GM18868 (cell line): ENCODE results near the gene SUV39H2.
"Not testable (repeated sequence)": the region's sequence is repeated elsewhere in the genome, so short reads cannot be mapped to it uniquely, and the experiment has no call there.

Source experiments
- ATAC-seq: cut with Tn5 transposase; IDR thresholded peaks from one replicate; pipeline ENCODE4 v1.9.1; 2021; ENCODE audit warnings: mild to moderate bottlenecking, moderate library complexity; ENCODE audit not compliant: unreplicated experiment

The SUV39H2 gene

GRCh38 chr10:14926722-14927416 lies 48.2 kb downstream of the SUV39H2 start:
- peak; percentile 100 for ATAC-seq

DNA sequence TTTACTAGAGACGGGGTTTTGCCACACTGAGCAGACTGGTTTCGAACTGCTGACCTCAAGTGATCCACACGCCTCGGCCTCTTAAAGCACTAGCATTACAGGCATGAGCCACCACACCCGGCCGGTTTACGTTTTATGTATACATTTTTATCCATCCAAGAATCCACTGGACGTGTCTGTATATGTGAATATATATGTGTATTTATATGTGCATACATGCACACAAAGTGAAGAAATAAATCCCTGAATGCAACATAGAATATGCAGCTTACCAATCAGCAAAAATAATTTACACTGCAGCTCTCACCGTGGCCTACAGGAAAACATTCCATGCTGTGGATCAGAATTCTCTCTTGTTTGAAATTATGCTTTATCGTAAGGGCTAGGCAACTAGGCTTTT lies 51.9 kb downstream of the SUV39H2 start:
- ATAC-seq = no peak

DNA sequence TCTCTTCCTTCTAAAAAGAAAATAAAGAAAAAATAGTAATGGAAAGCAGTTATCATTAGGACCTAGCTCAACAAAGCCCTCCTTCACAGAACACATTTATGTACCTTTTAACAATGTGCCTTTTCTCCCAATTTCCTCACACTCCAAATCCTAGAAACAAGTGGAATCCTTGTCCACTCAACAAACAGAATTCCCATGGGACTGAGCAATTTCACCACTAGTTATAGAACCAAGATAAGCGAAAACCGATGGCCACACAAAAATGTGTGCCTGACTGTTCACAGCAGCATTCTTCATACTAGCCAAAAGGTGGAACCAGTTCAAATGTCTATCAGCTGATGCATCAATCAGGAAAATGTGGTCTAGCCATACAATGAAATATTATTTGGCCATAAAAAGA lies 57.9 kb downstream of the SUV39H2 start:
- no peak for ATAC-seq

DNA sequence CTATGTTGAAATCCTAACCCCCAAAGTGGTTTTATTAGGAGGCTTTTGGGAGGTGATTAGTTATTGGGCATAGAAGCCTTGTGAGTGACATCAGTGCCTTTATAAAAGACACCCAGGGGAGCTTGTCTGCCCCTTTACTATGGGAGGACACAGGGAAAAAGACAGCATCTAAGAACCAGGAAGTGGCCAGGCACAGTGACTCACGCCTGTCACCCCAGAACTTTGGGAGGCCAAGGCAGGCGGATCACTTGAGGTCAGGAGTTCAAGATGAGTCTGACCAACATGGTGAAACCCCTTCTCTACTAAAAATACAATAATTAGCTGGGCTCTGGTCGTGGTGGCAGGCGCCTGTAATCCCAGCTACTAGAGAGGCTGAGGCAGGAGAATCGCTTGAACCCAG lies 60.3 kb downstream of the SUV39H2 start:
- ATAC-seq = not testable (repeated sequence)

- peak; percentile 85 for ATAC-seq
These were observed 63.7 kb downstream of the SUV39H2 start for GRCh38 chr10:14942147-14942949.

DNA sequence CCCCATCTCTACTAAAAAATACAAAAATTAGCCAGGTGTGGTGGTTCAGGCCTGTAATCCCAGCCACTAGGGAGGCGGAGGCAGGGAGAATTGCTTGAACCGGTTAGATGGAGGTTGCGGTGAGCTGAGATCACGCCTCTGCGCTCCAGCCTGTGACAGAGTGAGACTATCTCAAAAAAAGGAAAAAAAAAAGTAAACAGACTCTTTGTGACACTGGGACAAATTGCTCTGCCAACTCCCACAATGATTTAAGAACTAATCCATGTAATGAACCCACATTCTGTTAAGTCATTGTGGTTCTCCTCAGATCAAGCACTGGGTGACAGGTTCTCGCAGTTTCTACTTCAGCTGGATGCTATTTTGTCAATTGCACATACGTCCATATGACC lies 64.3 kb downstream of the SUV39H2 start:
- ATAC-seq = not testable (repeated sequence)

GRCh38 chr10:14945108-14945507 lies 66.4 kb downstream of the SUV39H2 start:
- ATAC-seq = no peak

GRCh38 chr10:14947268-14947667 lies 68.6 kb downstream of the SUV39H2 start:
- ATAC-seq = no peak

DNA sequence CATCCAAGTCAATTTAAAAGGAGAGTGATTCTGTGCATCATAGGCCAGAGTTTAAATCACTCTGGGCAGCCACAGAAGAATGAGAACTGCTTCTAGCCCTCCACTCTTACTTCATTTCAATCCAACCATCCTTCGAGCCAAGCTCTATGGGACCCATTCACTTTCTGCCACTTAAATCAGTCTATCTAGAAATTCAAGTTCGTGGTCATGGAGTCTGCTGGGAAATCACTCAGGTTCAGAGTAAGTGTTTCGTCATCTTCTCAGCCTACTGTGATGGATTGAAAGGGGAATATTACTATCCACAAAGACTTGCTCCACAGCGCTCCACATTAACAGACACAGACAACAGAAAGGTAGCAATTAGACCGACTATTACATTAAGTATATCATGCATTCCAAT lies 70.6 kb downstream of the SUV39H2 start:
- ATAC-seq = no peak

- no peak for ATAC-seq
These were observed 74.3 kb downstream of the SUV39H2 start for GRCh38 chr10:14952851-14953423.

GRCh38 chr10:14953424-14954000 lies 74.8 kb downstream of the SUV39H2 start:
- peak; percentile 25 for ATAC-seq
